Caco-2 (cell line): ENCODE measurements around the gene PRRG1. TPM values are rescaled to one million over a fixed set of nuclear protein-coding genes. Genes with fewer than 3 reads are reported as not detected.

ENCODE experiments used
- BruUV-seq: library from RNA; stranded (reverse); fragments of 400-500 nt; replicated peaks from 2 replicates; lab custom pipeline; 2021; lab: Mats Ljungman, UMichigan
- CTCF ChIA-PET: fragments of 300-600 bp; sonication (Branson Sonifier 250); formaldehyde crosslinking; loops from one replicate; lab custom pipeline; 2022; ENCODE audit warnings: antibody characterized with exemption; lab: Charles Lee
- POLR2A ChIA-PET: fragments of 300-600 bp; sonication (Branson Sonifier 250); formaldehyde crosslinking; loops from one replicate; lab custom pipeline; 2022; ENCODE audit warnings: antibody characterized with exemption; lab: Charles Lee
- DNase-seq, 2 experiments: peaks; one replicate each; pipeline versions ENCODE4 v3.0.0 to v3.0.0-alpha.2; 2020 to 2022
- H3K27me3 ChIP-seq: replicated peaks from 2 replicates; pipeline ENCODE4 v1.6.0; 2011; ENCODE audit warnings: low read length; ENCODE audit not compliant: control insufficient read depth, insufficient read depth
- H3K36me3 ChIP-seq: 2 replicates; pipeline ENCODE4 v1.5.1; 2011; ENCODE audit warnings: low read length; ENCODE audit not compliant: control insufficient read depth, insufficient read depth
- H3K4me1 ChIP-seq: fragments of 250-450 bp; sonication (Bioruptor Pico); 2 replicates; pipeline ENCODE4 v1.5.1; 2020; ENCODE audit warnings: mild to moderate bottlenecking
- H3K4me3 ChIP-seq: 2 replicates; pipeline ENCODE4 v1.5.1; 2011; ENCODE audit warnings: low read depth, mild to moderate bottlenecking, control low read depth, low read length
- H3K9me3 ChIP-seq: fragments of 250-450 bp; sonication (Bioruptor Pico); 2 replicates; pipeline ENCODE4 v1.5.1; 2020; ENCODE audit warnings: mild to moderate bottlenecking, moderate library complexity
- H3K27ac Mint-ChIP-seq: one replicate; pipeline ENCODE4 v1.8.0; 2022; ENCODE audit warnings: mixed read lengths; ENCODE audit not compliant: unreplicated experiment
- H3K27me3 Mint-ChIP-seq: one replicate; pipeline ENCODE4 v1.8.0; 2022; ENCODE audit warnings: mixed read lengths; ENCODE audit not compliant: insufficient read depth, unreplicated experiment
- H3K36me3 Mint-ChIP-seq: one replicate; pipeline ENCODE4 v1.8.0; 2022; ENCODE audit warnings: mild to moderate bottlenecking, mixed read lengths; ENCODE audit not compliant: insufficient read depth, unreplicated experiment
- H3K4me1 Mint-ChIP-seq: one replicate; pipeline ENCODE4 v1.8.0; 2022; ENCODE audit warnings: low read depth, mixed read lengths; ENCODE audit not compliant: unreplicated experiment
- H3K4me3 Mint-ChIP-seq: one replicate; pipeline ENCODE4 v1.8.0; 2022; ENCODE audit warnings: mild to moderate bottlenecking, moderate library complexity, mixed read lengths; ENCODE audit not compliant: unreplicated experiment
- H3K9me3 Mint-ChIP-seq: one replicate; pipeline ENCODE4 v1.8.0; 2022; ENCODE audit warnings: mixed read lengths; ENCODE audit not compliant: unreplicated experiment
- CTCF ChIP-seq, 2 experiments: fragments of 200-600 bp in 1 of 2; IDR thresholded peaks; 1 replicate in 1 of 2; 2 replicates in 1 of 2; pipeline versions ENCODE4 v1.5.1 to v1.8.0; 2011 to 2022; ENCODE audit warnings: antibody characterized with exemption in 1 of 2, control low read depth in 1 of 2, inconsistent platforms in 1 of 2, low read depth in 1 of 2, low read length in 1 of 2, mild to moderate bottlenecking in 1 of 2, moderate library complexity in 1 of 2; ENCODE audit not compliant: insufficient read depth in 1 of 2, severe bottlenecking in 1 of 2, unreplicated experiment in 1 of 2
- intact Hi-C: fragments of 100-400 bp; cut with micrococcal nuclease; formaldehyde crosslinking; loops from one replicate; pipeline ENCODE4 v1.10.0; 2022; ENCODE audit not compliant: unreplicated experiment
- total RNA-seq: library from RNA; stranded (reverse); gene quantifications from 2 replicates; pipeline ENCODE4 v1.2.3, GENCODE V29; 2022

PRRG1 gene
- total RNA-seq, 1 experiment from 2014 or later: 14.0 TPM

GRCh38 chrX:37314531-37314930 is 34.6 kb upstream of the PRRG1 start:
- TF ChIP-seq CTCF (IDR thresholded peaks at IDR 0.05; ENCODE audit: insufficient read depth in 1 of 2, low read depth in 1 of 2, low read length in 1 of 2, severe bottlenecking in 1 of 2, unreplicated experiment in 1 of 2): no peak
- Histone ChIP-seq H3K36me3 (no peaks in the 10 kb centered on the region), H3K4me3 (no peak overlapping the region), H3K27me3 (no peaks in the 10 kb centered on the region), H3K9me3 (no peaks in the 10 kb centered on the region), H3K4me1 (peaks cover 53% of the 10 kb centered on the region)
- H3K27me3 Mint-ChIP-seq: no peaks in the 10 kb centered on the region
- no peak overlapping the region for H3K4me3 Mint-ChIP-seq
- DNase-seq: no peak
- H3K4me1 Mint-ChIP-seq: peaks cover 35% of the 10 kb centered on the region
- CTCF ChIA-PET: no interaction called here
- peak overlapping the region; percentile 86 for H3K27ac Mint-ChIP-seq
- BruUV-seq: no TSS peak
- POLR2A ChIA-PET: no interaction called here
- no peaks in the 10 kb centered on the region for H3K9me3 Mint-ChIP-seq
- intact Hi-C loops: no loop called here
- no peaks in the 10 kb centered on the region for H3K36me3 Mint-ChIP-seq

GRCh38 chrX:37315511-37316248 is 33.5 kb upstream of the PRRG1 start:
- POLR2A ChIA-PET: no interaction called here
- Histone ChIP-seq H3K36me3 (no peaks in the 10 kb centered on the region), H3K27me3 (no peaks in the 10 kb centered on the region), H3K4me3 (no peak overlapping the region), H3K9me3 (no peaks in the 10 kb centered on the region), H3K4me1 (peaks cover 62% of the 10 kb centered on the region)
- Mint-ChIP-seq H3K4me3 (peak overlapping the region; percentile 46), H3K4me1 (peaks cover 35% of the 10 kb centered on the region), H3K36me3 (no peaks in the 10 kb centered on the region), H3K27me3 (no peaks in the 10 kb centered on the region), H3K27ac (peak overlapping the region; percentile 86), H3K9me3 (no peaks in the 10 kb centered on the region)
- no peak for TF ChIP-seq CTCF (IDR thresholded peaks at IDR 0.05; ENCODE audit: insufficient read depth in 1 of 2, low read depth in 1 of 2, low read length in 1 of 2, severe bottlenecking in 1 of 2, unreplicated experiment in 1 of 2)
- BruUV-seq: no TSS peak
- no peak for DNase-seq
- CTCF ChIA-PET: interaction anchor here (0.8 kb wide), 1 partner anchor 34 kb away, joined by 3 read pairs; the partner anchor contains the start of gene PRRG1
- intact Hi-C loops: no loop called here

GRCh38 chrX:37320541-37321203 is 28.5 kb upstream of the PRRG1 start:
- no peaks in the 10 kb centered on the region for H3K9me3 ChIP-seq
- peaks cover 32% of the 10 kb centered on the region for H3K4me1 ChIP-seq
- H3K4me3 ChIP-seq: no peak overlapping the region
- no peak for TF ChIP-seq CTCF (IDR thresholded peaks at IDR 0.05; ENCODE audit: insufficient read depth in 1 of 2, low read depth in 1 of 2, low read length in 1 of 2, severe bottlenecking in 1 of 2, unreplicated experiment in 1 of 2)
- no peaks in the 10 kb centered on the region for H3K36me3 ChIP-seq
- intact Hi-C loops: no loop called here
- no peaks in the 10 kb centered on the region for H3K27me3 ChIP-seq
- ChIA-PET CTCF (no interaction called here), POLR2A (no interaction called here)
- Mint-ChIP-seq H3K27me3 (no peaks in the 10 kb centered on the region), H3K9me3 (peaks cover 7% of the 10 kb centered on the region), H3K4me1 (peaks cover 19% of the 10 kb centered on the region), H3K27ac (peak overlapping the region; percentile 38), H3K4me3 (no peak overlapping the region), H3K36me3 (no peaks in the 10 kb centered on the region)
- DNase-seq: peak in 1 of 2 experiments; percentile 40
- no TSS peak for BruUV-seq
